RWPE2 (cell line): Measurements from ENCODE around the gene CUBN.

Experiments used
- ATAC-seq: fragments of 200-7000 bp; cut with Tn5 transposase; 3 replicates; pipeline ENCODE4 v1.9.1; 2021; ENCODE audit warnings: low read depth
- DNase-seq: peaks from one replicate; pipeline ENCODE4 v3.0.0-alpha.2; 2020; ENCODE audit warnings: low spot score
- H3K27ac ChIP-seq: fragments of 450-650 bp; 2 replicates; pipeline ENCODE4 v1.5.1; 2017; ENCODE audit warnings: mild to moderate bottlenecking; ENCODE audit not compliant: poor library complexity, severe bottlenecking
- H3K27me3 ChIP-seq: fragments of 250-450 bp; sonication (Bioruptor Pico); 2 replicates; pipeline ENCODE4 v1.5.1; 2021; ENCODE audit warnings: mild to moderate bottlenecking, moderate library complexity; ENCODE audit not compliant: insufficient read depth, poor library complexity, severe bottlenecking
- H3K36me3 ChIP-seq: fragments of 250-450 bp; sonication (Bioruptor Pico); 2 replicates; pipeline ENCODE4 v1.5.1; 2020; ENCODE audit warnings: low read depth, mild to moderate bottlenecking, moderate library complexity
- H3K4me1 ChIP-seq: fragments of 250-450 bp; sonication (Bioruptor Pico); 2 replicates; pipeline ENCODE4 v1.5.1; 2021; ENCODE audit warnings: mild to moderate bottlenecking, moderate library complexity; ENCODE audit not compliant: insufficient read depth, poor library complexity, severe bottlenecking
- H3K4me3 ChIP-seq: fragments of 250-450 bp; sonication (Bioruptor Pico); 2 replicates; pipeline ENCODE4 v1.5.1; 2021; ENCODE audit warnings: mild to moderate bottlenecking, moderate library complexity; ENCODE audit not compliant: severe bottlenecking
- H3K9me3 ChIP-seq: fragments of 250-450 bp; sonication (Bioruptor Pico); 2 replicates; pipeline ENCODE4 v1.5.1; 2021; ENCODE audit warnings: mild to moderate bottlenecking, moderate library complexity; ENCODE audit not compliant: severe bottlenecking
- TF ChIP-seq, protein P1 (sequence below): fragments of 450-650 bp; IDR thresholded peaks from one replicate; pipeline ENCODE4 v1.5.1; 2017; ENCODE audit warnings: mild to moderate bottlenecking, moderate library complexity; ENCODE audit not compliant: poor library complexity, severe bottlenecking

Gene CUBN

DNA sequence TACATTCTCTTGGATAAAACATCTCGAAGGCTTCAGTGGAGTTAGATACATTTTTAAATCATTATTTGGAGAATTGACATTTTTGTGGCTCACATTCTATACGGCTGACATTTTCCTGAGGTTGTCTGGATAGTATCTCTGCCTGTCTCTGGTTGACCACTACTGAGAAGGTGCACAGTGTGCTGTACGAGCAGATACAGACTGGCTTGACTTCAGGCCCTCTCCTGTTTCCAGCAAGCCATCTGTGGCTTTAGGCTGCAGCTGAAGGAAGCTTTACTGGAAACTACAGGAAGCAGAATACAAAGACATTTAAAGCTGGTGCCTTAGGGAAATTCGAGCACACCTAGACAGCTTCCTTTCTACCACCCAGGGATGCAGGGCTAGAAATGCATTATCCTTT lies 273.0 kb downstream of the CUBN start:
- no peaks in the 10 kb centered on the region for H3K4me1 ChIP-seq
- H3K4me3 ChIP-seq: no peak overlapping the region
- H3K9me3 ChIP-seq: no peaks in the 10 kb centered on the region
- DNase-seq: no peak
- no peaks in the 10 kb centered on the region for H3K27me3 ChIP-seq
- TF ChIP-seq, protein P1, sequence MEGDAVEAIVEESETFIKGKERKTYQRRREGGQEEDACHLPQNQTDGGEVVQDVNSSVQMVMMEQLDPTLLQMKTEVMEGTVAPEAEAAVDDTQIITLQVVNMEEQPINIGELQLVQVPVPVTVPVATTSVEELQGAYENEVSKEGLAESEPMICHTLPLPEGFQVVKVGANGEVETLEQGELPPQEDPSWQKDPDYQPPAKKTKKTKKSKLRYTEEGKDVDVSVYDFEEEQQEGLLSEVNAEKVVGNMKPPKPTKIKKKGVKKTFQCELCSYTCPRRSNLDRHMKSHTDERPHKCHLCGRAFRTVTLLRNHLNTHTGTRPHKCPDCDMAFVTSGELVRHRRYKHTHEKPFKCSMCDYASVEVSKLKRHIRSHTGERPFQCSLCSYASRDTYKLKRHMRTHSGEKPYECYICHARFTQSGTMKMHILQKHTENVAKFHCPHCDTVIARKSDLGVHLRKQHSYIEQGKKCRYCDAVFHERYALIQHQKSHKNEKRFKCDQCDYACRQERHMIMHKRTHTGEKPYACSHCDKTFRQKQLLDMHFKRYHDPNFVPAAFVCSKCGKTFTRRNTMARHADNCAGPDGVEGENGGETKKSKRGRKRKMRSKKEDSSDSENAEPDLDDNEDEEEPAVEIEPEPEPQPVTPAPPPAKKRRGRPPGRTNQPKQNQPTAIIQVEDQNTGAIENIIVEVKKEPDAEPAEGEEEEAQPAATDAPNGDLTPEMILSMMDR: no peak
- H3K36me3 ChIP-seq: no peaks in the 10 kb centered on the region
- no peak overlapping the region for H3K27ac ChIP-seq
- ATAC-seq: 0 out of 3 replicates have a peak, but pooled peaks have one; percentile 23

DNA sequence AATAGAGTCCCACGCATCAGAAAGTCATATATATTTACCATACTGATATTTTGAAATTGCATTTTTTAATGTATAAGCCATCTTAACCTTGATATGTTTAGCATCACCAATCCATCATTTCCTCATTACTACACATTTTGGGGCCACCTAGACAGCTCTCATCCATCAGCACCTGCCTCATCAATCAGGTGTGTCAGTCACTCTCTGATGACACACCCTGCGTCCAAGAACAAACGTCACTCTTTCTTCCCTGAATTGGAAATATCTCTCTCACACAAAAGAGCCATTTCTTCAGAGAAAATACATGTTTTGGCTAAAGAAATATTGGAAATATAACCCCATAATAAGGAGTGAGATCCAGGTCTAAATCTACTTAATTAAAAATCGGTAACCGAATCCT lies 273.5 kb downstream of the CUBN start:
- peak; percentile 68; the same call in 2 of the 3 replicates for ATAC-seq

DNA sequence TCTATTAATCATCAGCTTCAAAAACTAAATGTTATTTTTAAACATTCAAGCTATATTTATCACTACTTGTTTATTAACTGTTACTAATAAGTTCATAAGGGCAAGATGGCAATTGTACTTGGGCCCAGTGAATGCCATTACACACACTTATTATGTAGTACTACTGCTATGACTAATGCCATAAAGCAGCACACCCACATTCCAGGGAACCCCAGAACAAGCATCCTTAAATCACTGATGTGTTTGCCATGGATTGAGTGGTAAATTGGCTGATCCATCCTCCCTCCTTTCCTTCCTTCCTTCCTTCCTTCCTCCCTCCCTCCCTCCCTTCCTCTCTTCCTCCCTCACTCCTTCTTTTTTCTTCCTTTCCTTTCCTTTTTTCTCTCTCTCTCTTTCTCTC lies 275.0 kb downstream of the CUBN start:
- no peak overlapping the region for H3K27ac ChIP-seq

More for the DNA sequence above, 273.5 kb downstream of the CUBN start:
- Histone ChIP-seq H3K4me1 (no peaks in the 10 kb centered on the region), H3K27me3 (no peaks in the 10 kb centered on the region), H3K27ac (no peak overlapping the region), H3K4me3 (no peak overlapping the region), H3K9me3 (no peaks in the 10 kb centered on the region), H3K36me3 (no peaks in the 10 kb centered on the region)
- no peak for DNase-seq
- TF ChIP-seq, protein P1: no peak

GRCh38 chr10:16853809-16854208 lies 275.8 kb downstream of the CUBN start:
- H3K36me3 ChIP-seq: no peaks in the 10 kb centered on the region
- no peak for ATAC-seq
- no peak overlapping the region for H3K27ac ChIP-seq
- TF ChIP-seq, protein P1: no peak
- no peak overlapping the region for H3K4me3 ChIP-seq
- H3K27me3 ChIP-seq: no peaks in the 10 kb centered on the region
- H3K4me1 ChIP-seq: no peaks in the 10 kb centered on the region
- no peak for DNase-seq
- H3K9me3 ChIP-seq: no peaks in the 10 kb centered on the region

More for the DNA sequence above, 275.0 kb downstream of the CUBN start:
- Histone ChIP-seq H3K4me3 (no peak overlapping the region), H3K9me3 (no peaks in the 10 kb centered on the region), H3K4me1 (no peaks in the 10 kb centered on the region), H3K36me3 (no peaks in the 10 kb centered on the region), H3K27me3 (no peaks in the 10 kb centered on the region)
- TF ChIP-seq, protein P1: no peak
- no peak for DNase-seq
- ATAC-seq: 0 out of 3 replicates have a peak, but pooled peaks have one; percentile 29

- ATAC-seq (no peak), DNase-seq (no peak)
- Histone ChIP-seq H3K4me3 (no peak overlapping the region), H3K27me3 (no peaks in the 10 kb centered on the region), H3K36me3 (no peaks in the 10 kb centered on the region), H3K27ac (no peak overlapping the region), H3K4me1 (no peaks in the 10 kb centered on the region), H3K9me3 (no peaks in the 10 kb centered on the region)
- TF ChIP-seq, protein P1: peak; percentile 34
Measured at GRCh38 chr10:16853201-16853600, 276.4 kb downstream of the CUBN start.
